ENCODE data around the gene CGN. TPM values are rescaled to one million over a fixed set of nuclear protein-coding genes. Genes with fewer than 3 reads are reported as not detected.
A peak's percentile ranks its signal among the peaks of the same experiment; 100 is the strongest.

Gene CGN
- total RNA-seq, 4 donors from 2014 or later = 33.6 to 71.0 (median 44.6) TPM

DNA sequence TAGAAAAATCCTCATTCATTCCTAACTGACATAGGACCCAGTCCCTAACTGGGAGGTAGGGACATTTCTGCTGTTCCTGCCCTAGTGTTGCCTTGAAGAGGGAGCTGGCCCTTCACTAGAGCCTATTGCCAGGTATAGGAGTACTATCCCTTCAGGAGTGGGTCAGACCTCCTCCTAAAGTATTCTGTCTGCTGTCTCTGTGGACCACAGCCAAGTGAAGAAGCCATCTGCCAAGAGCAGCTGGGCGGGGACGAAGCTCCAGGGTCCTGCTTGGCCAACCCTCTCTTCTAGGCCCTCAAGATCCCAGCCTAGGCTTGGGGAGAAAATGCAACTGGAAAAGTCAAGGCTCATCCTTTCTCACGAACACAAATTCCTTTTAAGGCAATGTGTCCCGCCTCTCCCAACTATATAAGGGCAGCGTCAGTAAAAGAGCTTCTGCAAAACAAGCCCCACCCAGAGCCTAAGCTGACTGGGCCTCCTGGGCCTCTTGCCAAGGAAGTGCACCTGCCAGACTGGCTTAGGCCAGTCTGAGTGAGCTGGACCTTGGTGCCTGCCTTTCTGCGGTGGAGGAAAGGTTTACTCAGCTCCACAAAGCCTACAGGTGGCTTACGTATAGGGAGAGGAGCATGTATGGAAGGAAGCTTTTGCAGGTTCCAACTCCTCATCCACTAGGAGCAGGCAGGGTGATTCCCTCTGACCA is 28.3 kb downstream of the CGN start:
- H3K4me3 ChIP-seq (ENCODE audit: low read depth, poor library complexity, severe bottlenecking) = no peak overlapping the region
- intact Hi-C loops (cut with DNase I; ENCODE audit: low total_unique reads) = loop anchor here (10.0 kb wide), 1 partner anchor 295 kb away; the partner anchor contains the start of genes C2CD4D and RORC
- 16 to 18% methylated on average over 5 to 7 of the region's 7 CpGs for WGBS, 2 donors
- DNase-seq (ENCODE audit: low spot score in 2 of 2) = peak; percentile 77 to 93
- TF ChIP-seq CTCF (IDR thresholded peaks at IDR 0.05) (no peak), POLR2A (IDR thresholded peaks at IDR 0.05) (no peak)

- H3K4me3 ChIP-seq (ENCODE audit: low read depth, poor library complexity, severe bottlenecking) = peak within 1 kb of the TSS; percentile 66
- DNase-seq (ENCODE audit: low spot score in 2 of 2) = peak; percentile 94 to 98
- intact Hi-C loops (cut with DNase I; ENCODE audit: low total_unique reads) = no loop called here
- TF ChIP-seq POLR2A (IDR thresholded peaks at IDR 0.05) (peak in 1 of 2 donors; percentile 88), CTCF (IDR thresholded peaks at IDR 0.05) (no peak)
- WGBS, 2 donors = 1% methylated on average over 58 to 69 of the region's 70 CpGs
Observed at GRCh38 chr1:151540021-151540981, 29.1 kb downstream of the CGN start, which contains the start of gene TUFT1. TUFT1 (plus strand) TSS chr1:151540309; CDS start chr1:151540367, 58 bp downstream.

- TF ChIP-seq POLR2A (IDR thresholded peaks at IDR 0.05) (no peak), CTCF (IDR thresholded peaks at IDR 0.05) (no peak)
- WGBS, 2 donors = 19 to 25% methylated on average over 13 of the region's 13 CpGs
- peak overlapping the region; percentile 66 for H3K4me3 ChIP-seq (ENCODE audit: low read depth, poor library complexity, severe bottlenecking)
- DNase-seq (ENCODE audit: low spot score in 2 of 2) = peak; percentile 21 to 85
- intact Hi-C loops (cut with DNase I; ENCODE audit: low total_unique reads) = no loop called here
Observed at GRCh38 chr1:151540982-151541377, 29.8 kb downstream of the CGN start.

DNA sequence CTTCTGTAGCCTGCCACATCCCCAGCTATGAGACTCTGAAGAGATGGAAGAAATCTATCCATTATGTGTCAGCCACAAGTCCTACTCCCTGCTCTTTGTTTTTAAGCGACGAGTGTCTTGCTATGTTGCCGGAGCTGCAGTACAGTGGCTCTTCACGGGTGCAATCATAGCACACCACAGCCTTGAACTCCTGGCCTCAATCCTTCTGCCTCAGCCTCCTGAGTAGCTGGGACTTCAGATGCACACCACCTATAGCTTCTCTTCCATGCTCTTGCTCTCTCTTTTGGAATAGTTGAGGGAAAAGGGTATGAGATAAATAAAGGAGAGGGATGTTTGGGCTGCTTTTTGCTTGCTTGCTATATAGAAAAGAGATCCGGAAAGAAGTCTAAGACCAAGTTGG is 30.6 kb downstream of the CGN start:
- intact Hi-C loops (cut with DNase I; ENCODE audit: low total_unique reads) = no loop called here
- TF ChIP-seq CTCF (IDR thresholded peaks at IDR 0.05) (no peak), POLR2A (IDR thresholded peaks at IDR 0.05) (no peak)
- H3K4me3 ChIP-seq (ENCODE audit: low read depth, poor library complexity, severe bottlenecking) = no peak overlapping the region
- WGBS, 2 donors = 57 to 68% methylated on average over 5 of the region's 5 CpGs
- peak in 1 of 2 donors; percentile 68 for DNase-seq (ENCODE audit: low spot score in 2 of 2)

DNA sequence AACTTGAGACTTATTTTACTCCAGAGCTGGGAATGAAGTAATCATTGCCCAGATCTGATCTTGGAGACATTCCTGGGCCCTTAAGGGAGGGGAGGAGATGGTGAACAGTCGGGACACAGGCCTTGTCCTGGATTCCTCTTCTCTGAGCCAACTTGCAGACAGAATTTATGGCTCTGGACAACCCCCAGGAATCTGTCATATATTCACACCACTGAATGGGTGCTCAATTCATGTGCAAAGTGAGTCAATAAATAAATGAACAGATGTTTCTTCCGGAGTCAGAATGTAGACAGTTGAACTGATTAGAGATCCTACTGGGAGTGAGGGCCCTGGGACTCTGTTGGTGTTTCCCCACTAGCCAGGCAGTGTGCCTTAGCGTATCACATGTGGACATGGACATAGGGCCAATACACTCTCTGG is 31.5 kb downstream of the CGN start:
- intact Hi-C loops (cut with DNase I; ENCODE audit: low total_unique reads) = no loop called here
- no peak overlapping the region for H3K4me3 ChIP-seq (ENCODE audit: low read depth, poor library complexity, severe bottlenecking)
- 32 to 39% methylated on average over 3 of the region's 3 CpGs for WGBS, 2 donors
- peak; percentile 68 to 77 for DNase-seq (ENCODE audit: low spot score in 2 of 2)
- TF ChIP-seq POLR2A (IDR thresholded peaks at IDR 0.05) (no peak), CTCF (IDR thresholded peaks at IDR 0.05) (no peak)
